GM18909 (cell line): ENCODE results near the gene PDGFC.
A peak's percentile ranks its signal among the peaks of the same experiment; 100 is the strongest.

ENCODE experiments used
- ATAC-seq: cut with Tn5 transposase; IDR thresholded peaks from one replicate; pipeline ENCODE4 v1.9.1; 2021; ENCODE audit warnings: mild to moderate bottlenecking; ENCODE audit not compliant: unreplicated experiment, poor library complexity

PDGFC gene

GRCh38 chr4:156976147-156976546 lies 4.5 kb upstream of the PDGFC start:
- no peak for ATAC-seq

- ATAC-seq: no peak
Observed at GRCh38 chr4:156975686-156976085, 4.1 kb upstream of the PDGFC start.

- no peak for ATAC-seq
Observed at GRCh38 chr4:156974264-156974663, 2.7 kb upstream of the PDGFC start.

- no peak for ATAC-seq
Observed at GRCh38 chr4:156972379-156973015, 898 bp upstream of the PDGFC start.

- ATAC-seq: peak; percentile 23
Observed at GRCh38 chr4:156971165-156971675, 379 bp downstream of the PDGFC start.

GRCh38 chr4:156970501-156971164 lies 966 bp downstream of the PDGFC start:
- ATAC-seq: no peak

GRCh38 chr4:156969911-156970310 lies 1.7 kb downstream of the PDGFC start:
- no peak for ATAC-seq

- ATAC-seq: no peak
Observed at GRCh38 chr4:156969101-156969500, 2.5 kb downstream of the PDGFC start.

- ATAC-seq: peak; percentile 69
Observed at GRCh38 chr4:156968479-156968984, 3.1 kb downstream of the PDGFC start.

- ATAC-seq: no peak
Observed at GRCh38 chr4:156966836-156967235, 4.8 kb downstream of the PDGFC start.

GRCh38 chr4:156963419-156963818 lies 8.2 kb downstream of the PDGFC start:
- no peak for ATAC-seq

- no peak for ATAC-seq
Observed at GRCh38 chr4:156962528-156962974, 9.0 kb downstream of the PDGFC start.

GRCh38 chr4:156962058-156962358 lies 9.6 kb downstream of the PDGFC start:
- ATAC-seq: no peak

- ATAC-seq: no peak
Observed at GRCh38 chr4:156961196-156962057, 10.2 kb downstream of the PDGFC start.

- no peak for ATAC-seq
Observed at GRCh38 chr4:156959298-156959702, 12.3 kb downstream of the PDGFC start.

- ATAC-seq: no peak
Observed at GRCh38 chr4:156958276-156959074, 13.1 kb downstream of the PDGFC start.

- no peak for ATAC-seq
Observed at GRCh38 chr4:156957556-156957955, 14.0 kb downstream of the PDGFC start.

GRCh38 chr4:156956826-156957368 lies 14.7 kb downstream of the PDGFC start:
- no peak for ATAC-seq

- no peak for ATAC-seq
Observed at GRCh38 chr4:156956359-156956758, 15.2 kb downstream of the PDGFC start.

GRCh38 chr4:156954587-156954986 lies 17.0 kb downstream of the PDGFC start:
- ATAC-seq: no peak
